Thoracic aorta (tissue), 2 donors: ENCODE data around the gene ABL2. TPM values are rescaled to one million over a fixed set of nuclear protein-coding genes. Genes with fewer than 3 reads are reported as not detected.

ENCODE experiments used
- ATAC-seq: fragments of 150-250 bp; one replicate; pipeline ENCODE4 v1.8.0; 2017; ENCODE audit warnings: low read depth; ENCODE audit not compliant: insufficient number of reproducible peaks, low FRiP score
- DNase-seq: peaks from one replicate; pipeline ENCODE4 v3.0.0-alpha.2; 2020; ENCODE audit warnings: low spot score
- H3K27ac ChIP-seq, 2 donors: fragments of 200-600 bp; sonication (generic); 1 replicate in 1 of 2; 2 replicates in 1 of 2; pipeline ENCODE4 v1.5.1; 2016; ENCODE audit warnings: mild to moderate bottlenecking in 2 of 2, moderate library complexity in 2 of 2
- H3K27me3 ChIP-seq: fragments of 200-600 bp; sonication (generic); replicated peaks from 2 replicates; pipeline ENCODE4 v1.6.0; 2016; ENCODE audit warnings: mild to moderate bottlenecking; ENCODE audit not compliant: insufficient read depth
- H3K36me3 ChIP-seq: fragments of 200-600 bp; sonication (generic); one replicate; pipeline ENCODE4 v1.5.1; 2016
- H3K4me1 ChIP-seq, 2 donors: fragments of 200-600 bp; sonication (generic); 1 replicate in 1 of 2; 2 replicates in 1 of 2; pipeline versions ENCODE4 v1.5.1 to v1.6.0; 2016; ENCODE audit warnings: low read depth in 2 of 2, mild to moderate bottlenecking in 1 of 2; ENCODE audit not compliant: control insufficient read depth in 1 of 2
- H3K4me3 ChIP-seq: fragments of 200-600 bp; sonication (generic); 2 replicates; pipeline ENCODE4 v1.5.1; 2016; ENCODE audit warnings: mild to moderate bottlenecking
- H3K9me3 ChIP-seq: fragments of 200-600 bp; sonication (generic); 2 replicates; pipeline ENCODE4 v1.5.1; 2016
- CTCF ChIP-seq: fragments of 200-600 bp; sonication (generic); IDR thresholded peaks from one replicate; pipeline ENCODE4 v1.5.1; 2019; ENCODE audit warnings: antibody characterized with exemption
- total RNA-seq, 2 donors: library from RNA; depleted of rRNA; stranded (reverse); fragments of >200 nt; gene quantifications; one replicate each; pipeline versions ENCODE4 v1.1.0 to v1.2.3, GENCODE V29; 2016

Gene ABL2
- total RNA-seq, 2 donors from 2014 or later = 23.6 to 62.4 TPM

- ATAC-seq = no peak
- no peak for TF ChIP-seq CTCF
- Histone ChIP-seq H3K27ac (no peak overlapping the region), H3K27me3 (no peaks in the 10 kb centered on the region), H3K9me3 (no peaks in the 10 kb centered on the region), H3K4me3 (no peak overlapping the region), H3K4me1 (no peaks in the 10 kb centered on the region), H3K36me3 (peaks cover 24% of the 10 kb centered on the region)
- no peak for DNase-seq
These were observed 114.3 kb downstream of the ABL2 start for GRCh38 chr1:179115181-179115580.

DNA sequence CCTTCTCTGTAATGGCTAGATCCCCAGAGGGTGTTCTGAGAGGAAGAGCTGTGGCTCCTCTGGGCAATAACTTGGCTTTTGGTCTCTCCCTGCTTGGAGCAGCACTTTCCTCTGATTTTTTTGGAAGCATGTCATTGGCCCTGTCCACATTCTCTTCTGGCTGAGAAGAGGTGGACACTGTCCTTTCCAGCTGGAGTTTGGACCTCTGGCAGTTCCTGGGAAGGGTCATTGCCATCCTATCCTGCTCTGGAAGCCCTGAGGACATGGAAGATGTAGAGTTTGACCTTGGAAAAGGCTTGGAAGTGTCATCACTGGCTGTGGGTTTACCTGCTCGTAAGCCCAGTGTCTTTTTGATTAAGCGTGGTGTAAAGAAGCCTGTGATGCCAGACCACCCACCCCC lies 120.8 kb downstream of the ABL2 start:
- no peak for TF ChIP-seq CTCF
- DNase-seq = no peak
- ATAC-seq = no peak
- H3K36me3 ChIP-seq = peaks cover 43% of the 10 kb centered on the region
- H3K27ac ChIP-seq = no peak overlapping the region
- no peaks in the 10 kb centered on the region for H3K9me3 ChIP-seq
- H3K4me3 ChIP-seq = no peak overlapping the region
- no peaks in the 10 kb centered on the region for H3K4me1 ChIP-seq
- H3K27me3 ChIP-seq = no peaks in the 10 kb centered on the region

GRCh38 chr1:179107706-179108629 lies 121.5 kb downstream of the ABL2 start:
- DNase-seq (no peak), ATAC-seq (no peak)
- peaks cover 43% of the 10 kb centered on the region for H3K36me3 ChIP-seq

GRCh38 chr1:179105393-179105792 lies 124.1 kb downstream of the ABL2 start:
- TF ChIP-seq CTCF = no peak
- H3K4me1 ChIP-seq = no peaks in the 10 kb centered on the region
- no peak overlapping the region for H3K27ac ChIP-seq
- H3K9me3 ChIP-seq = no peaks in the 10 kb centered on the region
- DNase-seq (no peak), ATAC-seq (no peak)
- H3K4me3 ChIP-seq = no peak overlapping the region
- H3K27me3 ChIP-seq = no peaks in the 10 kb centered on the region
- H3K36me3 ChIP-seq = peaks cover 24% of the 10 kb centered on the region

More at GRCh38 chr1:179107706-179108629, 121.5 kb downstream of the ABL2 start:
- H3K27ac ChIP-seq = no peak overlapping the region
- H3K4me1 ChIP-seq = no peaks in the 10 kb centered on the region
- H3K9me3 ChIP-seq = no peaks in the 10 kb centered on the region
- no peaks in the 10 kb centered on the region for H3K27me3 ChIP-seq
- no peak for TF ChIP-seq CTCF
- H3K4me3 ChIP-seq = no peak overlapping the region

GRCh38 chr1:179104611-179105250 lies 124.7 kb downstream of the ABL2 start:
- no peak overlapping the region for H3K4me3 ChIP-seq
- no peak for TF ChIP-seq CTCF
- no peaks in the 10 kb centered on the region for H3K4me1 ChIP-seq
- peaks cover 18% of the 10 kb centered on the region for H3K36me3 ChIP-seq
- no peak for ATAC-seq
- DNase-seq = no peak
- H3K27me3 ChIP-seq = no peaks in the 10 kb centered on the region
- H3K9me3 ChIP-seq = no peaks in the 10 kb centered on the region
- no peak overlapping the region for H3K27ac ChIP-seq
